ENCODE data around the gene RERE. TPM values are rescaled to one million over a fixed set of nuclear protein-coding genes. Genes with fewer than 3 reads are reported as not detected.

RERE gene
- 100 to 1,000 TPM; 184 to 434 TPM for total RNA-seq
- polyA plus RNA-seq (ENCODE audit: insufficient read length in 2 of 2) = 100 to 1,000 TPM; 116 to 138 TPM
- long read RNA-seq, donor 1 = 0 reads
- long read RNA-seq, donor 2, partial matches to known transcripts = 12 of 13 reads
- long read RNA-seq, donor 2, other reads (novel, unspliced or antisense) = 0 of 13 reads
- long read RNA-seq, donor 3, partial matches to known transcripts = 44 of 44 reads
- long read RNA-seq, donor 3, other reads (novel, unspliced or antisense) = 0 of 44 reads
- long read RNA-seq, donor 4, partial matches to known transcripts = 0 of 1 reads
- long read RNA-seq, donor 4, other reads (novel, unspliced or antisense) = 0 of 1 reads

- H3K4me1 ChIP-seq (ENCODE audit: control insufficient read depth, insufficient read depth, low read length) = peaks cover 11% of the 10 kb centered on the region
- peak; percentile 87 to 99 (median 92) for DNase-seq (ENCODE audit: low read depth in 4 of 6, low spot score in 6 of 6)
- H3K36me3 ChIP-seq (ENCODE audit: control insufficient read depth, insufficient read depth, low read length) = no peaks in the 10 kb centered on the region
- no peaks in the 10 kb centered on the region for H3K9me3 ChIP-seq (ENCODE audit: control insufficient read depth, insufficient read depth, low read length)
- H3K27me3 ChIP-seq (ENCODE audit: control insufficient read depth, insufficient read depth, low read length) = no peaks in the 10 kb centered on the region
- peak within 1 kb of the TSS; percentile 96 for H3K4me3 ChIP-seq (ENCODE audit: low read depth, low read length)
- peak within 1 kb of the TSS; percentile 97 for H3K27ac ChIP-seq (ENCODE audit: low read depth, low read length)
- 0% methylated on average over 68 of the region's 82 CpGs for WGBS (ENCODE audit: insufficient coverage)
These were observed at the start of gene RERE for GRCh38 chr1:8817412-8818324. TSS of gene RERE (minus strand) at chr1:8817640.

- WGBS (ENCODE audit: insufficient coverage) = 89% methylated on average over 11 of the region's 11 CpGs
- DNase-seq (ENCODE audit: low read depth in 4 of 6, low spot score in 6 of 6) = no peak
- Histone ChIP-seq H3K4me3 (ENCODE audit: low read depth, low read length) (no peak overlapping the region), H3K27ac (ENCODE audit: low read depth, low read length) (no peak overlapping the region), H3K36me3 (ENCODE audit: control insufficient read depth, insufficient read depth, low read length) (peaks cover 85% of the 10 kb centered on the region), H3K4me1 (ENCODE audit: control insufficient read depth, insufficient read depth, low read length) (no peaks in the 10 kb centered on the region), H3K9me3 (ENCODE audit: control insufficient read depth, insufficient read depth, low read length) (no peaks in the 10 kb centered on the region), H3K27me3 (ENCODE audit: control insufficient read depth, insufficient read depth, low read length) (no peaks in the 10 kb centered on the region)
These were observed 49.5 kb upstream of the RERE start for GRCh38 chr1:8866792-8867415.

- WGBS (ENCODE audit: insufficient coverage) = 95% methylated on average over 6 of the region's 10 CpGs
- Histone ChIP-seq H3K4me3 (ENCODE audit: low read depth, low read length) (no peak overlapping the region), H3K27ac (ENCODE audit: low read depth, low read length) (no peak overlapping the region), H3K9me3 (ENCODE audit: control insufficient read depth, insufficient read depth, low read length) (no peaks in the 10 kb centered on the region), H3K4me1 (ENCODE audit: control insufficient read depth, insufficient read depth, low read length) (no peaks in the 10 kb centered on the region), H3K36me3 (ENCODE audit: control insufficient read depth, insufficient read depth, low read length) (peaks cover 86% of the 10 kb centered on the region), H3K27me3 (ENCODE audit: control insufficient read depth, insufficient read depth, low read length) (no peaks in the 10 kb centered on the region)
- no peak for DNase-seq (ENCODE audit: low read depth in 4 of 6, low spot score in 6 of 6)
These were observed 48.8 kb upstream of the RERE start for GRCh38 chr1:8866173-8866791.

GRCh38 chr1:8864713-8865344 is 47.4 kb upstream of the RERE start:
- Histone ChIP-seq H3K4me3 (ENCODE audit: low read depth, low read length) (no peak overlapping the region), H3K36me3 (ENCODE audit: control insufficient read depth, insufficient read depth, low read length) (peaks cover 78% of the 10 kb centered on the region), H3K4me1 (ENCODE audit: control insufficient read depth, insufficient read depth, low read length) (no peaks in the 10 kb centered on the region), H3K27me3 (ENCODE audit: control insufficient read depth, insufficient read depth, low read length) (no peaks in the 10 kb centered on the region), H3K27ac (ENCODE audit: low read depth, low read length) (no peak overlapping the region), H3K9me3 (ENCODE audit: control insufficient read depth, insufficient read depth, low read length) (no peaks in the 10 kb centered on the region)
- WGBS (ENCODE audit: insufficient coverage) = 98% methylated on average over 6 of the region's 6 CpGs
- DNase-seq (ENCODE audit: low read depth in 4 of 6, low spot score in 6 of 6) = no peak

GRCh38 chr1:8863794-8864233 is 46.4 kb upstream of the RERE start:
- no peaks in the 10 kb centered on the region for H3K9me3 ChIP-seq (ENCODE audit: control insufficient read depth, insufficient read depth, low read length)
- H3K27me3 ChIP-seq (ENCODE audit: control insufficient read depth, insufficient read depth, low read length) = no peaks in the 10 kb centered on the region
- WGBS (ENCODE audit: insufficient coverage) = 69% methylated on average over 13 of the region's 13 CpGs
- H3K4me3 ChIP-seq (ENCODE audit: low read depth, low read length) = no peak overlapping the region
- no peak for DNase-seq (ENCODE audit: low read depth in 4 of 6, low spot score in 6 of 6)
- peaks cover 79% of the 10 kb centered on the region for H3K36me3 ChIP-seq (ENCODE audit: control insufficient read depth, insufficient read depth, low read length)
- no peaks in the 10 kb centered on the region for H3K4me1 ChIP-seq (ENCODE audit: control insufficient read depth, insufficient read depth, low read length)
- no peak overlapping the region for H3K27ac ChIP-seq (ENCODE audit: low read depth, low read length)

- 97% methylated on average over 4 of the region's 7 CpGs for WGBS (ENCODE audit: insufficient coverage)
- no peak overlapping the region for H3K27ac ChIP-seq (ENCODE audit: low read depth, low read length)
- H3K9me3 ChIP-seq (ENCODE audit: control insufficient read depth, insufficient read depth, low read length) = no peaks in the 10 kb centered on the region
- H3K36me3 ChIP-seq (ENCODE audit: control insufficient read depth, insufficient read depth, low read length) = peaks cover 79% of the 10 kb centered on the region
- H3K4me3 ChIP-seq (ENCODE audit: low read depth, low read length) = no peak overlapping the region
- peaks cover 1% of the 10 kb centered on the region for H3K4me1 ChIP-seq (ENCODE audit: control insufficient read depth, insufficient read depth, low read length)
- DNase-seq (ENCODE audit: low read depth in 4 of 6, low spot score in 6 of 6) = no peak
- no peaks in the 10 kb centered on the region for H3K27me3 ChIP-seq (ENCODE audit: control insufficient read depth, insufficient read depth, low read length)
These were observed 45.7 kb upstream of the RERE start for GRCh38 chr1:8863138-8863537.

- Histone ChIP-seq H3K4me1 (ENCODE audit: control insufficient read depth, insufficient read depth, low read length) (peaks cover 3% of the 10 kb centered on the region), H3K36me3 (ENCODE audit: control insufficient read depth, insufficient read depth, low read length) (peaks cover 85% of the 10 kb centered on the region), H3K4me3 (ENCODE audit: low read depth, low read length) (no peak overlapping the region), H3K9me3 (ENCODE audit: control insufficient read depth, insufficient read depth, low read length) (no peaks in the 10 kb centered on the region), H3K27ac (ENCODE audit: low read depth, low read length) (no peak overlapping the region), H3K27me3 (ENCODE audit: control insufficient read depth, insufficient read depth, low read length) (no peaks in the 10 kb centered on the region)
- DNase-seq (ENCODE audit: low read depth in 4 of 6, low spot score in 6 of 6) = no peak
- WGBS (ENCODE audit: insufficient coverage) = 85% methylated on average over 4 of the region's 4 CpGs
These were observed 45.1 kb upstream of the RERE start for GRCh38 chr1:8862528-8862927.

- WGBS (ENCODE audit: insufficient coverage) = 85% methylated on average over 20 of the region's 21 CpGs
- Histone ChIP-seq H3K4me1 (ENCODE audit: control insufficient read depth, insufficient read depth, low read length) (peaks cover 3% of the 10 kb centered on the region), H3K27ac (ENCODE audit: low read depth, low read length) (no peak overlapping the region), H3K36me3 (ENCODE audit: control insufficient read depth, insufficient read depth, low read length) (peaks cover 77% of the 10 kb centered on the region), H3K9me3 (ENCODE audit: control insufficient read depth, insufficient read depth, low read length) (no peaks in the 10 kb centered on the region), H3K4me3 (ENCODE audit: low read depth, low read length) (no peak overlapping the region), H3K27me3 (ENCODE audit: control insufficient read depth, insufficient read depth, low read length) (no peaks in the 10 kb centered on the region)
- DNase-seq (ENCODE audit: low read depth in 4 of 6, low spot score in 6 of 6) = no peak
These were observed 43.5 kb upstream of the RERE start for GRCh38 chr1:8860738-8861516.
